SK-N-SH (cell line): ENCODE data around the gene HSPH1.

Experiments
- CTCF ChIP-seq: fragments of 200-600 bp; sonication (generic); IDR thresholded peaks from 2 replicates; pipeline ENCODE4 v1.6.1; 2017; ENCODE audit warnings: antibody characterized with exemption, mild to moderate bottlenecking, moderate library complexity
- RAD21 ChIP-seq: IDR thresholded peaks from 2 replicates; pipeline ENCODE4 v1.6.1; 2012; ENCODE audit warnings: mild to moderate bottlenecking, low read length
- RCOR1 ChIP-seq: fragments of 150-350 bp; IDR thresholded peaks from 2 replicates; pipeline ENCODE4 v1.6.1; 2017; ENCODE audit warnings: antibody characterized with exemption, low read length
- RXRA ChIP-seq: IDR thresholded peaks from 2 replicates; pipeline ENCODE4 v1.4.0; 2012; ENCODE audit warnings: low read depth, mild to moderate bottlenecking, borderline replicate concordance
- SMC3 ChIP-seq: IDR thresholded peaks from 2 replicates; pipeline ENCODE4 v1.6.1; 2012; ENCODE audit warnings: low read depth, low read length, improper control_type of control experiment
- USF1 ChIP-seq: IDR thresholded peaks from 2 replicates; pipeline ENCODE4 v1.4.0; 2012; ENCODE audit warnings: low read depth, borderline replicate concordance

DNA sequence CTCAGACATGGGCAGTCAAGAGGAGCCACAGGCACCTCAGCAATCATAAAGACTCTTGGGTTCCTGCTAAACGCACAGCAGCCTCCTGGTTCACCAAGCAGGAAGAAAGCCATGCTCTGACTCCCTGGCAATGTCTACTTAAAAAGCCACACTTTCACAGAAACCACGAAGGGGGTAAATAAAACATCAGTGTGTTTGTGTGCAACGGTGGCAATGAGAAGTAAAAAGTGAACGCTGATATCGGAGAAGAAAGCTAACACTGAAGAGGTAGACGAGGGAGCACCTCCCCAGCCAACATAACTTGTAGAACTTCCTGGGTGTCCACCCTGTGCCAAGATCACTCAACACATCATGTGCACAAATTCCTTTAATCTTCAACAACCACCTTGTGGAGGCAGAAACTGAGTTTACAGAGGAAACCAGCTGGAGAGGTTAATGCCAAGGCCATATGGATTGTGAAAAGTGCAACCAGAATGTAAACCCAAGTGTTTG is 30.2 kb downstream of the HSPH1 start:
- no peak for TF ChIP-seq CTCF
- TF ChIP-seq RXRA: no peak
- TF ChIP-seq RCOR1: no peak
- TF ChIP-seq RAD21: no peak
- no peak for TF ChIP-seq USF1
- TF ChIP-seq SMC3: no peak
